ENCODE measurements around the gene NR1H2. TPM values are rescaled to one million over a fixed set of nuclear protein-coding genes. Genes with fewer than 3 reads are reported as not detected.

Gene NR1H2
- total RNA-seq, 1 donor from 2014 or later, result 44.2 TPM

DNA sequence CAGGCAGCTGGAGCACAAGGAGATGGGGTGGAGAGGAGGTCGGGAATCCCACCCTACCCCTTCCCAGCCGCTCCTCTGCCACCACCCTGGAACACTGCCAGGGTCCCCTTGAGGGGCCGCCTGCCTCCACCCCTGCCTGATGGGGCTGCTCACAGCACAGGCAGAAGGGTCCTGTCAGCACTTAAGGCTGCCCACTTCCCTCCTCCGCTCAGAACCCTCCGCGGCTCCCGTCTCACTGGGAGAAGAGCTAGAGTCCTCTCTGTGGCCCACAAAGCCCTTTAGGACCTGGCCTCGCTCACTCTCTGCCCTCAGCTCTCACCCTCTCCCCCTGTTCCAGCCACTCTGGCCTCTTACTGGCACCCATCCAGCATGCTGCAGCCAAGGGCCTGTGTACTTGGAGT lies 4.5 kb downstream of the NR1H2 start:
- H3K27me3 ChIP-seq (ENCODE audit: control insufficient read depth, insufficient read depth, low read length), result no peaks in the 10 kb centered on the region
- peaks cover 37% of the 10 kb centered on the region for H3K36me3 ChIP-seq (ENCODE audit: control insufficient read depth, insufficient read depth, low read length)
- H3K4me3 ChIP-seq (ENCODE audit: low read depth, low read length), result no peak overlapping the region
- no peak for FAIRE-seq
- no peak for DNase-seq (ENCODE audit: low read depth)
- TF ChIP-seq, protein P1, sequence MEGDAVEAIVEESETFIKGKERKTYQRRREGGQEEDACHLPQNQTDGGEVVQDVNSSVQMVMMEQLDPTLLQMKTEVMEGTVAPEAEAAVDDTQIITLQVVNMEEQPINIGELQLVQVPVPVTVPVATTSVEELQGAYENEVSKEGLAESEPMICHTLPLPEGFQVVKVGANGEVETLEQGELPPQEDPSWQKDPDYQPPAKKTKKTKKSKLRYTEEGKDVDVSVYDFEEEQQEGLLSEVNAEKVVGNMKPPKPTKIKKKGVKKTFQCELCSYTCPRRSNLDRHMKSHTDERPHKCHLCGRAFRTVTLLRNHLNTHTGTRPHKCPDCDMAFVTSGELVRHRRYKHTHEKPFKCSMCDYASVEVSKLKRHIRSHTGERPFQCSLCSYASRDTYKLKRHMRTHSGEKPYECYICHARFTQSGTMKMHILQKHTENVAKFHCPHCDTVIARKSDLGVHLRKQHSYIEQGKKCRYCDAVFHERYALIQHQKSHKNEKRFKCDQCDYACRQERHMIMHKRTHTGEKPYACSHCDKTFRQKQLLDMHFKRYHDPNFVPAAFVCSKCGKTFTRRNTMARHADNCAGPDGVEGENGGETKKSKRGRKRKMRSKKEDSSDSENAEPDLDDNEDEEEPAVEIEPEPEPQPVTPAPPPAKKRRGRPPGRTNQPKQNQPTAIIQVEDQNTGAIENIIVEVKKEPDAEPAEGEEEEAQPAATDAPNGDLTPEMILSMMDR (IDR thresholded peaks at IDR 0.05; ENCODE audit: insufficient read depth, low read length, severe bottlenecking), result no peak

DNA sequence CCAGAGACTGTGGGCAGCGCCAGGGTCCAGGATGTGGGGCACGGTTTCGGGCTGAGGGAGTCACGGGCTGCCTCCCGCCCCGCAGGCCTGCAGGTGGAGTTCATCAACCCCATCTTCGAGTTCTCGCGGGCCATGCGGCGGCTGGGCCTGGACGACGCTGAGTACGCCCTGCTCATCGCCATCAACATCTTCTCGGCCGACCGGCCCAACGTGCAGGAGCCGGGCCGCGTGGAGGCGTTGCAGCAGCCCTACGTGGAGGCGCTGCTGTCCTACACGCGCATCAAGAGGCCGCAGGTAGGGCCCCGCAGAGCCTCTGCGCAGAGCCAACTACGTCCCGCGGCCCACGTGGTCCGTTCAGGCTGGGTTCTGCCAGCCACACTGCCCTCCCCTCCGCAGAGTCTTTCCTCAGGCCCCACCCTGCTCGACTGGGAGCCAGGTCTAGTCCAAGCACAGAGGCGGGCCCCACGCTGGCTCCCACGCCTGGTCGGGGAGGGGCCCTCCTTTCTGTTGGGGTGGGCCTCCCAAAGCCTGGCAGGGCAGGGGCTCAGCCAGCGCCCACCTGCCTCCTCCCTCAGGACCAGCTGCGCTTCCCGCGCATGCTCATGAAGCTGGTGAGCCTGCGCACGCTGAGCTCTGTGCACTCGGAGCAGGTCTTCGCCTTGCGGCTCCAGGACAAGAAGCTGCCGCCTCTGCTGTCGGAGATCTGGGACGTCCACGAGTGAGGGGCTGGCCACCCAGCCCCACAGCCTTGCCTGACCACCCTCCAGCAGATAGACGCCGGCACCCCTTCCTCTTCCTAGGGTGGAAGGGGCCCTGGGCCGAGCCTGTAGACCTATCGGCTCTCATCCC lies 5.8 kb downstream of the NR1H2 start:
- DNase-seq (ENCODE audit: low read depth) (no peak), FAIRE-seq (no peak)
- Histone ChIP-seq H3K36me3 (ENCODE audit: control insufficient read depth, insufficient read depth, low read length) (peaks cover 37% of the 10 kb centered on the region), H3K4me3 (ENCODE audit: low read depth, low read length) (no peak overlapping the region), H3K27me3 (ENCODE audit: control insufficient read depth, insufficient read depth, low read length) (no peaks in the 10 kb centered on the region)
- TF ChIP-seq, protein P1 (IDR thresholded peaks at IDR 0.05; ENCODE audit: insufficient read depth, low read length, severe bottlenecking), result no peak

GRCh38 chr19:50383001-50383851 lies 7.0 kb downstream of the NR1H2 start:
- no peak for DNase-seq (ENCODE audit: low read depth)
- Histone ChIP-seq H3K27me3 (ENCODE audit: control insufficient read depth, insufficient read depth, low read length) (no peaks in the 10 kb centered on the region), H3K36me3 (ENCODE audit: control insufficient read depth, insufficient read depth, low read length) (peaks cover 27% of the 10 kb centered on the region), H3K4me3 (ENCODE audit: low read depth, low read length) (peak overlapping the region; percentile 62)
- TF ChIP-seq, protein P1 (IDR thresholded peaks at IDR 0.05; ENCODE audit: insufficient read depth, low read length, severe bottlenecking), result no peak
- FAIRE-seq, result no peak

GRCh38 chr19:50383852-50384684 lies 7.8 kb downstream of the NR1H2 start, which contains the start of gene POLD1:
TSS of gene POLD1 (plus strand) at chr19:50384347. CDS start at chr19:50398852, 14,505 bp downstream.
- TF ChIP-seq, protein P1 (IDR thresholded peaks at IDR 0.05; ENCODE audit: insufficient read depth, low read length, severe bottlenecking), result no peak
- H3K4me3 ChIP-seq (ENCODE audit: low read depth, low read length), result peak within 1 kb of the TSS; percentile 62
- H3K27me3 ChIP-seq (ENCODE audit: control insufficient read depth, insufficient read depth, low read length), result no peaks in the 10 kb centered on the region
- FAIRE-seq, result no peak
- peaks cover 20% of the 10 kb centered on the region for H3K36me3 ChIP-seq (ENCODE audit: control insufficient read depth, insufficient read depth, low read length)
- peak; percentile 91 for DNase-seq (ENCODE audit: low read depth)

DNA sequence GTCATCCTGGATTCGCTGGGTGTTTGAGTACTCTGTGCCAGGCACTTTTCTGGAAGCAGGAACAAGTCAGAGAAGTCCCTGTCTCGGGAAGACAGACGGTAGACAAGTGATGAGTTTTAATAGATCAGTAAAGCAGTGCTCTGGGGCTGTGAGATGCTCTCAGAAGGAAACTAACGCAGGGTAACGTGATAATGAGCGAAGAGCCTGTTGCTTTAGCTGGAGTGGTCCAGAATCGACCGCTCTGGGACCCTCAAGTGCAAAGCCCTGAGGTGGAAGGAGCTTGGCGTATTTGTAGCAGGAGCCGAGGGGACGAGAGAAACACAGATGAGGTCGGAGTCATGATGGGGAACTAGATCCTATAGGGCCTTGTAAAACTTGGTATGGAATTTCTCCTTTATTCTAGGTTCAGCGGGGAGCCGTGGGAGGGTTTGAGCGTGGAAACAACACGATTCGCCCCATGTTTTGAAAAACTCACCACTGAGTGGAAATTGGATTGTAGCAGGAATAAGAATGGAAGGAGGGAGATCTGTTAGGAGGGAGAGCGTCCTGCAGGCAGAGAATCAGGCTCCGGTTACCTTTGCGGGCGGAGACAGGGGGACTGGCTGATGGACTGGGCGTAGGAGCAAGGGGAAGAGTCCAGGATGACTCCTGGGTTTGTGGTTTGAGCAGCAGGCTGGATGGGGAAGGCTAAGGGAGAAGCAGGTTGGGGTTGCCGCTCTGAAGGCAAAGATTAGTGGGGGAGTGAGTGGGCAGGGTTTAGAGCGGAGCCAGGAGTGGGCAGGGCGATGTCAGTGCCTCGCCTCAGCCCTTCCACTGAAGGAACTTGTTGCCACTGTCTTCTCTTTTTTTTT lies 8.7 kb downstream of the NR1H2 start:
- no peaks in the 10 kb centered on the region for H3K27me3 ChIP-seq (ENCODE audit: control insufficient read depth, insufficient read depth, low read length)
- FAIRE-seq, result no peak
- H3K36me3 ChIP-seq (ENCODE audit: control insufficient read depth, insufficient read depth, low read length), result peaks cover 15% of the 10 kb centered on the region
- peak overlapping the region; percentile 62 for H3K4me3 ChIP-seq (ENCODE audit: low read depth, low read length)
- TF ChIP-seq, protein P1 (IDR thresholded peaks at IDR 0.05; ENCODE audit: insufficient read depth, low read length, severe bottlenecking), result no peak
- DNase-seq (ENCODE audit: low read depth), result peak; percentile 27
